NCI-H2107 (cell line): ENCODE results near the gene NINJ2.

Experiments
- DNase-seq: peaks from one replicate; lab custom pipeline; 2025; lab: John Stamatoyannopoulos, UW

NINJ2 gene

GRCh38 chr12:546920-547845 lies 116.1 kb downstream of the NINJ2 start:
- peak; percentile 62 for DNase-seq

DNA sequence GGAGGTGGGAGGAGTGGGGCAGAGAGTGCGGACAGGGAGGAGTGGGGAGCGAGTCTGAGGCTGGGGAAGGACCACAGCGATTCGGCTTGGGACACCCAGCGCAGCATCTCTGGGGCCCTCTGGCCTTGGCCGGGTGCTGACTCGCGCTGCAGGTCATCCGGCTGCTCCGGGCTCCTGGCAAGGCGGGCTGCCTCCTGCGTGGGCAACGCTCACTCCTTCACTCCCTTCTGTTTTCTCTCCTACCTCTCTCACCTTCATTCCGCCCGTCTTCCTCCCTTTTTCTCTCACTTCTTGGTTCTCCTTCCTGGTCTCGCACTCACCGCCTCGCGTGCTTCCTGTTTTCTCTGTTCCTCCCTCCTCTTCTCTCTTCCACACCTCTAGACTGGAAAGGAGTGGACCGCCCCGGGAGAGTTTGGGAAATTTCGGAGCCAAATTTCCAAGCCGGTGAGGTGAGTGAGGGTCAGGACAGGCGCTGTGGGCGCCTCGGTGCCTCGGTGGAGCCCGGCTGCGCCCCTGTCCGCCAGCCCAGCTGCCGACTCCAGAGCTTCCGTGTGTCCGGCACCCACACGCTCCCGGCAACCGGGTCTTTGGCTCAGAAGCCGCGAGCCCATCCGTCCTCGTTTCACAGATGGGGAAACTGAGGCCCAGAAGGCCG lies 116.9 kb downstream of the NINJ2 start:
- no peak for DNase-seq

DNA sequence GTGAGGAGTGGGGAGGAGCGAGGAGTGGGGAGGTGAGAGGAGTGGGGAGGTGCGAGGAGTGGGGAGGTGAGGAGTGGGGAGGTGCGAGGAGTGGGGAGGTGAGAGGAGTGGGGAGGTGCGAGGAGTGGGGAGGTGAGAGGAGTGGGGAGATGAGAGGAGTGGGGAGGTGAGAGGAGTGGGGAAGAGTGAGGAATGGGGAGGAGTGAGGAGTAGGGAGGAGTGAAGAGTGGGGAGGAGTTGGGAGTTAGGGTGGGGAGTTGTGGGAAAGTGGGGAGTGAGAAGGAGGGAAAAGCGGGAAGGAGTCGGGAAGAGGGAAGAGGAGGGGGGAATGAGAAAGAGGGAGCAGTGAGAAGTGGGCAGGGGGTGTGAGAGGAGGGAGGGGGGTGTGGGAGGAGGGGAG lies 117.4 kb downstream of the NINJ2 start:
- DNase-seq, result no peak

DNA sequence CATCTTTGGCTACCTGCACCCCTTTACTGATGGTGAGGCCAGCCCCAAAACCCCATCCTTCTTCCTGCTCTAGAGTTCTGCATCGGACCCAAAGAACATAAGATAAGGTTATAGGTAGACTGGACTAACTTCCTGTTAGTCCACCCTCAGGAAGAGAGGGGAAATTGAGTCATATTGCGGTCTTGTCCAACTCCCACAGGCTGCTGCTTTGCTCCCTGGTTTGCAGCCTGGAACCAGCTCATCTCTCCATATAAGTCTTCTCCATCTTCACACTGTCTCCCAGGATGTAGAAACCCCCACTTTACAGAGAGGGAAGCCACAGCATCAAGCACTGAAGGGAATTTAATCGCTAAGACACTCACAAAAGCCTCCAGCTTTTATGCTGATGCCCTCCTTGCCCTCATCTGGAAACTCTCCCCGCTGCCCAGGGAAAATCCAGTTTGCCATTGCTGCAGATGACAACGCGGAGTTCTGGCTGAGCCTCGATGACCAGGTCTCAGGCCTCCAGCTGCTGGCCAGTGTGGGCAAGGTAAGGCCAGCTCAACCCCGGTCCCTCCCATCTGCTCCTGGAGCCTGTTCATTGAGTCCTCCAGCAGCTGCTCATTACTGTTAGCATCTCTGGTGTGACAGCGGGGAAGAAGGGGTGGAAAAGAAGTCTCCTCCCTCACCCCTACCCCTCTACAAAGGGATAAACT lies 118.2 kb downstream of the NINJ2 start:
- DNase-seq, result no peak

- no peak for DNase-seq
These were observed 119.1 kb downstream of the NINJ2 start for GRCh38 chr12:544142-544541.

GRCh38 chr12:543114-543451 lies 120.2 kb downstream of the NINJ2 start:
- no peak for DNase-seq

- no peak for DNase-seq
These were observed 120.7 kb downstream of the NINJ2 start for GRCh38 chr12:542395-543113.

GRCh38 chr12:541676-542324 lies 121.4 kb downstream of the NINJ2 start:
- DNase-seq, result no peak

- DNase-seq, result no peak
These were observed 123.5 kb downstream of the NINJ2 start for GRCh38 chr12:539540-540310.

DNA sequence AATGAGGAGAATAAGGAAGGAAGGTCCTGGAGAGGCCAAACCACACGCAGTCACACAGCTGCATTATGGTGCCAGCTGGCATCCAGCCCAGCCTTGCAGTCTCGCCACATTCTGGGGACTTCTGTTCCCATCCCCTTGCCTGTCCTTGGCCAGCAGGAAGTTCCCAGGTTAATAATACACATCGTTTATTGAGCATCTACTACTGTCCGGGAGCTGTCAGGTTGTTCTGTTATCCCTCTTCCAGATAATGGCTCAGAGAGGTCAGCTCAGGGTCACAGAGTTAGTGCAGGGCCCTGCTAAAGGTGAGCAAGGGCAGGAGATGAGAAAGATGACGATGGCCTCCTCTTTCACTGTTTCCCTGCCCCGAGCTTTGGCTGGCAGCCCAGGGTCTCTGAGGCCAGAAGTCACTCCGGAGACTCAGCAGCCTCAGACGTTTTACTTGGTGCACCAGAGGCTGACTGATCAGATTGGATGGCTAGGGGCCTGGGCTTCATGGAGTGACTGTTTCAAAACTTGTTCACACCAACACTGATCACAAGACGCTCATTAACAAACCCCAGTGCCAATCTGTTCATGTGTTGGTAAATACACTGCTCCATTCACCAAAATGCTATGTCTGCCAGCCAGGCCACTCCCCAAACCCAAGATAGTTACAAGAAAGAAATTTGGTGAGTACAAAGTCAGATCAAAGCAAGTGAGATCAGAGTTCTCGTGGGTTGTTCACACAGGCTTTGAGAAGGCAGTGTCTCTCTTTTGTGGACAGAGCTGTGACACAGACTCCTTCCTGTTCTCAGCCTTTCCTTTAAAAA lies 124.3 kb downstream of the NINJ2 start:
- no peak for DNase-seq

DNA sequence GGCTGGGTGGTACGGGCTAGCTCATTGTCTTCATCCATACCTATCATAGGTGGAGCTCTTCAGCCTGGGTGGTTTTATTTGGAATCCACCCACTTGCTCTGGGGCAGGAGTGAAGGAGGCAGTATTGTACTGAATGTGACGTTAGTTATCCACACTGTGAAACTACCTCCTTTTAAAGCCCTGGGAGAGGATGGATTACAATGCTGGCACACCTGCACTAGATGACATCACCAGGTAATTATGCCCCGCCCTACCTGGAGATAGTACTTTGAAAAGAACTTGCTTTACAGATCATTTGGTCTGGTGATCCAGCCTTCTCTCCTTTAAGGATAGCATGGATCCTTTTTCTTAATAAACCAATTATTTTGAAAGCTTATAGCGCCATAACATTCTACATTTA lies 125.5 kb downstream of the NINJ2 start:
- peak; percentile 41 for DNase-seq

- no peak for DNase-seq
These were observed 126.4 kb downstream of the NINJ2 start for GRCh38 chr12:536751-537245.

DNA sequence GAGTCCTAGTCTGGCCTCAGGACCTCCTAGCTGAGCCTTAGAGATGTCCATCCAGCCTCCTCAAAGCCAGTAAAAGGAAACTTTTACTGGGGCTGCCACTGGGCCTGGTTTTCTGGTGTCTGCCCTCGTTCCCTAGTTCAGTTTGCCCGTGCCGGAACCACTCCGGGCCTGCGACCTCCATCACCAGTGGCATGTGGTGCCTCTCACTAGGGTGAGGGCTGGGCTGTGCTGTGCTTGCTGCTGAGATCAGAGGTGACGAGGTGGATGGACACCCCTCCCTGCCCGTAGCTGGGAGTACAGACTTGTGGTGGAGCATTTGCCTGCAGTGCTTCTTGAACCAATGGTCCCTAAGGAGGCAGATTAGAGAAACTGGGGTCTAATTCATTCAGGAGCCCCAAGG lies 127.8 kb downstream of the NINJ2 start:
- DNase-seq, result no peak

DNA sequence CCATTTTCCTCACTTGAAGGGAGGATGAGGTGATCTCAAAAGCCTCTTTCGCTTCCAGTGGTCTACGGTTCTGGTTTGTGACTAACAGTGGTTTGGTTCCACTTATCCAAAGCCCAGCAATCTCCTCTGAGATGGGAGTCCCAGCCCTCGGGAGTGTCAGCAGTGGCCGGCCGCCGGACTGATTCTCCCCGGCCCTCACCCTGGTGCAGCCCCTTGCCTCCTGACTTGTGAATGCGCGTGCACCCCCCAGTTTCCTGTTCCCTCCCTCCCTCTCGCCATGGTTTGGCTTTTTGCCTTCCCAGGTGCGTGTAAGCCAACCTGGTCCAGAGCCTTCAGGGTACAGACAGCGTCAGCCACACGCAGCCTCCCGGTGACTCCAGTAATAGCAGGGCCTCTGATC lies 129.0 kb downstream of the NINJ2 start:
- DNase-seq, result no peak

DNA sequence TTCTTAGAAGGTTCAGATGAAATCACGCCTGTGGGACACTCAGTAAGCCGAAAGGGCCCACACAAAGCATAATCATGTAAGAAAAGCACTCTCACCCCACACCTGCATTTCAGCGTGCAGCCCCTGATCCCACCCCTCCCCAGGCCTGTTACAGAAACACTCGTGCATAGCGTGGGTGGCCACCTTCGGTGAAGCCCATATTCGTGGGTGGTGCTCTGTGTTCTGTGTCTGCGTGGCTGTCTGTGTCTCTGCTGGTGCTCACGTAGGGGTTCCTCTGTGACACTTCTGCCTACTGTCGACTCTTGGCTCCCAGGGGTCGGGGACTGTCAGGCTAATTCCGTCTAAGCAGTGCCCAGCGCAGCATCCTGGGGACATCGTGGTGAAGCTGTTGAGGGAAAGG lies 129.5 kb downstream of the NINJ2 start:
- no peak for DNase-seq

- no peak for DNase-seq
These were observed 130.2 kb downstream of the NINJ2 start for GRCh38 chr12:532908-533565.

DNA sequence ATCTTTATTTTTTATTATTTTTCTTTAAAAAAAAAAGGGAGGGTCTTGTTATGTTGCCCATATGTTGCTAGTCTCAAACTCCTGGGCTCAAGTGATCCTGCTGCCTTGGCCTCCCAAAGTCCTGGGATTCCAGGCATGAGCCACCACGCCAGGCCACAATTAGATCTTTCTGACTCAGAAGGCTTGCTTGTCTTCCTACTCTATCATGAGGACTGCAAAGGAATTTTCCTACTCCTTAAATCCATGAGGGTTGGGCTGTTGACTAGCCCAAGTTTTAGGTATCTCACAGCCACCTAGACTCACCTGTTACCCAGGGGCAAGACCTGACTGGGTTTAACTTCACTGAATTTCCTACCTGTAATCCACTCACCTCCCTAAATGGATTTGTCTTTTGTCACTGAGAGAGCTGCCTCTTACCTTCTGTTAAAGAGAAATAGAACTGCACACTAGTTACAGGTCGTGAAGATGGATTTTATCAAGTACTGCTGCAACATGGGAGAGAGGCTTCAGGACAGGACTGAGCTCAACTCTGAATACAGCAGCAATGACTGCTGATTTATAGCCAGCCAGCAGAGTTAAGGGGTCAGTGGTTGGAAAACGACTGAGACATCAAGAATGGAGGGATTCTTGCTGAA lies 131.2 kb downstream of the NINJ2 start:
- no peak for DNase-seq

DNA sequence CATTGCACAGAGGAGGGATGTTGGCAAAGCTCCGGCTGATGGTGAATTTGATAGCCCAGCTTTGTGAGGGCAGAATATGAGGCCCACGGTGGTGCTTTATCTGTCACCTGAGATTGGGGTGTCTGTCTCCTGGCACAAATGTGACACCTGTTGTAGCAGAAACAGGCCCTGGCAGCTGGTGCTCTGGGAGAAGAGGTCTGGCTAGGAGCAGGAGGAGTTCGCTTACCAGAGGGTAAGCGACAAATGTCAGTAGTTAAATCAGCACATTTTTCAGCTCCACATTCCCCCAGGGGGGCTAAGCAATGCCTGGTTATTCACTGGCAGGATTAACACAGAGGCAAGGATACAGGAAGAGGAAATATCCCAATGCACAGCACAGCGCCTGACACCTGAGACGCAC lies 132.4 kb downstream of the NINJ2 start:
- DNase-seq, result no peak

DNA sequence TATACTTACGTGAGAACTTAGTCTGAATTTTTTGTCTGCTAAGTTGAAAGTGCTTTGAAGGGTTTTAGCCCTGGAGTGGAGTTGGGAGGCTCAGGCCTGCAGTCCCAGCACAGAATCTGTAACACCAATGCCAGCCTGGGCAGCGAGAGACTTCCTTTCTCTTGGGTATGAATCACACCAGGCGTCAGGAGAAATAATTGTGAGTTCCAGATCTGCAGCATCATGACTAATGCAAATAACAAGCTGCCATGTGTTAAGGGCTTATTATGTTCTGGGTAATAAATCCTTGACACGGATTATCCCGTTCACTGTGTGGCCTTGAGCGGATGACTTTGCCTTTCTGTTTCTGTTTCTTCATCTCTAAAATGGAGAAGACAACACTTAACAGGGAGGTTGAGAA lies 132.9 kb downstream of the NINJ2 start:
- DNase-seq, result no peak
